Stimulated activated CD4-positive, alpha-beta T cell treated with anti-CD3 and anti-CD28 coated beads, TNF-alpha, amount 100 ng/mL, for 4 hours (primary cell): ENCODE results near the gene SEMA3B.
"Not testable (repeated sequence)": the region's sequence is repeated elsewhere in the genome, so short reads cannot be mapped to it uniquely, and the experiment has no call there.

Source experiments
- DNase-seq, 3 experiments: peaks; one replicate each; pipeline ENCODE4 v3.0.0-alpha.2; 2020; ENCODE audit warnings: low read depth in 3 of 3

The SEMA3B gene

DNA sequence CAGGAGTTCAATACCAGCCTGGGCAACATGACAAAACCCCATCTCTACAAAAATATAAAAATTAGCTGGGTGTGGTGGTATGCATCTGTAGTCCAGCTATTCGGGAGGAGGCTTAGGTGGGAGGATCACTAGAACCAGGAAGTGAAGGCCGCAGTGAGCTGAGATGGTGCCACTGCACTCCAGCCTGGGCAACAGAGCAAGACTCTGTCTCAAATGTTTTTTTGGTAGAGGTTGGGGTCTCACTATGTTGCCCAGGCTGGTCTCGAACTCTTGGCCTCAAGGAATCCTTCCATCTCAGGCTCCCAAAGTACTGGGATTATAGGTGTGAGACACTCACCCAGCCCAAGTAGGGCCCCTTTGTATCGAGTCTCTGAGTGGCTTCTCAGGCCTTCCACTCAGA, 25.1 kb downstream of the SEMA3B start:
- no peak for DNase-seq

- no peak for DNase-seq
Observed at GRCh38 chr3:50294492-50295403, 25.8 kb downstream of the SEMA3B start.

DNA sequence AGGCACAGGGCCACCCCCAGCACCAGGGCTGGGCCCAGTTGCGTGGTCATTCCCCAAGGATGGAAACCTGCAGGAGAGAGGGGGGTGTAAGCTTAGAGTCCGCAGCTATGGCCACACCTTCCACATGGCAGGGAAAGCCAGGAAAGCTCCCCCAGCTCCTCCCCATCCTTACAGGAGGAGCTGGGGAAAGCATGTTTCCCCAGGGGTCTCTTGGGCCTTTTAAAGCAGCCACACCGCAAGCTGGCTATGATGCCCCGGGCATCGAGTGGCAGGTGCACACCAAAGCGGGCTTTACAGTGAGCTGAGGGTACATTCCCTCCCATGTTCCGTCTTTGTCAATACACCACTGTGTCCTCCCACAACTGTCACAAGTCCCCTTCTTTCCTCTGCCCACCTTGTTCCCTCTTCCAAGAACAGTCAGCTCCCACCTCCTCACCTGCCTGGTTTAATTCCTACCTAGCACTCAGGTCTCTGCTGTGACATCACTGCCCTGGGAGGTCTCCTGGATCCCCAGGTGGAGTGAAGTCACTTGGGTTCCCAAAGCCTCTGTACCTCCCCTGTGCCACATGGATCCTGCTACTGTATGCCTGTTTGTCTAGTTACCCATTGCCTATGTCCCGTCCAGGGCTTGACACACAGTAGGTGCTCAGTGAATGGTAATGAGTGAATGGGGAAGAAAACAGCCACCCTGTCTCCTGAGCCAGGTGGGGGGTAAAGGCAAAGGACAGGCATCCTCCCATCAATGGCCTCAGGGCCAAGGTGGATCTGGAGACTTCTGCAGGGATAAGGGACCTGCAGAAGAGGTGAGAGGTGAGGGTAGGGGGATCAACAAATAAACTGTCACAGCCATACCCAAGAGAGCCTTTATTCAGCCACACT, 26.8 kb downstream of the SEMA3B start:
- DNase-seq: no peak

DNA sequence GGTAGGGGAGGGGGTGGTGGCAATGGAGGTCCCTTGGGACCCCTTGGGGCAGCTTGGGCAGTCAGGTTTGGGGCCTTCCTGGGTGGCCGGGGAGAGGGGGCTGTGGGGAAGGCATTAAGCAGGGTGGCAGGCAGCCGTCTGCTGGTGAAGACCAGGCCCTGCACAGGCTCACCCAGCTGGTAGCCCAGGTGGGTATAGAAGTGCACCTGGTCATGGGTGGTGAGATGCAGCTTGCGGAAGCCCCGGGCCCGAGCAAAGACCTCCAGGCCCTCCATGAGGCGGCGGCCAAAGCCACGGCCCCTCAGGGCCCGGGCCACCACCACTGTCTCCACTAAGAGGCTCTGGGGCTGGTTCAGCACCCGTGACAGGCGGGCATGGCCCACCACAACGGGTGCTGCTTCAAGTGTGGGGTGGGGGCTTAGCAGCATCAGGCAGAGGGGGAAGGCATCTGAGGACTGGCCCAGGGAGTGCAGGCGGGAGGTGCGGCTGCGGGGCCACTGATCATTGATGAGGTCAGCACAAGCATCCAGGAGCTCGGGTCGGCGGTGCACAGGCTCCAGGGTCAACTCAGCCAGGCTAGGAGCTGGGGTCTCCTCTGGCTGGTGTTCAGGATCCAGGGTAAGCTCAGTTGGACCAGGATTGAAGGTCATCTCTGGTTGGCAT, 27.9 kb downstream of the SEMA3B start:
- no peak for DNase-seq

- no peak for DNase-seq
Observed at GRCh38 chr3:50297384-50297775, 28.4 kb downstream of the SEMA3B start.

GRCh38 chr3:50297896-50298725, 29.2 kb downstream of the SEMA3B start:
- no peak for DNase-seq

GRCh38 chr3:50298836-50299637, 30.1 kb downstream of the SEMA3B start, which contains the start of the genes HYAL3 and NAA80:
HYAL3 (minus strand) TSS chr3:50299405; CDS start chr3:50295602, 3,803 bp downstream.
NAA80 (minus strand) TSS chr3:50299405; CDS start chr3:50297463, 1,942 bp downstream.
- peak; percentile 97 to 99 (median 98) for DNase-seq

GRCh38 chr3:50299638-50299928, 30.6 kb downstream of the SEMA3B start:
- DNase-seq: no peak

- no peak for DNase-seq
Observed at GRCh38 chr3:50299929-50300680, 31.2 kb downstream of the SEMA3B start.

GRCh38 chr3:50300681-50301254, 31.8 kb downstream of the SEMA3B start:
- DNase-seq: no peak

DNA sequence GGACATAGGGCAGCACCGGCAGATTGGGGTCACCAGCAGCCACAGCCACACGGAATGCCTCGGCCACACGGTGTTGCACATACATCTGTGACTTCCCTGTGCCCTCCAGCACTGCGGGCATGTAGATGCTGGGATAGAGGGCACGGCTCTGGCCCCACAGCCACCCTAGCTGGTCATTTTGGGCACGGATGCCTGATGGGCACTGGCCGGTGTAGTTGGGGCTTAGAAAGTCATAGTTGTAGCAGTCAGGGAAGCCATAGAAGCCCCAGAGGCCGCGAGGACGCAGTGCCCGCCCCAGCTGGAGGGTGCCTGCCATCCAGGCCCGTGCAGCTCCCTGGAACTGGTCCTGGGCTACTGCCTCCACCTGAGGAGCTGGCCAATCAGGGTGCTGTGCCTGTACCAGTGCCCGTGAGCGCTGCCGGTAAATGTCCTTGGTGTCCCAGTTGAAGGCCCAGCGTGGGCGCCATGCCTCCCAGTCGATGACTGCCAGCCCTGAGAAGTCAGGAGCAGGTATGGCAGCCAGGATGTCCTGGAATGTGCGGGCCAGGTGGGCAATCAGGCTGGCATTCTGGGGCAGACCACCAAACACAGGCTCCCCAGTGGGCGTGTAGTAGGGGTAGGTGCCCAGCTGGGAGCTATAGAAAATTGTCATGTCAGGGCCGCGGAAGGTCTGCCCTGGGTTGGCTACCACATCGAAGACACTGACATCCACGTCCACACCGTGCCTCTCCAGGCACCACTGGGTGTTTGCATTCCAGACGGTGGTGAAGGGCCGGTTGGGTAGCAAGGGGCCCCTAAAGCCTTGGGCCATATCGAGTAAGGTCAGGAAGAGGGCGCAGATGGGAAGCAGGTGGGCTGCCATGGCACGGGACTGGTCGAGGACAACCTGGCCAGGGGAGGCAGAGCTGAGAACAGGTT, 33.4 kb downstream of the SEMA3B start:
- no peak for DNase-seq

DNA sequence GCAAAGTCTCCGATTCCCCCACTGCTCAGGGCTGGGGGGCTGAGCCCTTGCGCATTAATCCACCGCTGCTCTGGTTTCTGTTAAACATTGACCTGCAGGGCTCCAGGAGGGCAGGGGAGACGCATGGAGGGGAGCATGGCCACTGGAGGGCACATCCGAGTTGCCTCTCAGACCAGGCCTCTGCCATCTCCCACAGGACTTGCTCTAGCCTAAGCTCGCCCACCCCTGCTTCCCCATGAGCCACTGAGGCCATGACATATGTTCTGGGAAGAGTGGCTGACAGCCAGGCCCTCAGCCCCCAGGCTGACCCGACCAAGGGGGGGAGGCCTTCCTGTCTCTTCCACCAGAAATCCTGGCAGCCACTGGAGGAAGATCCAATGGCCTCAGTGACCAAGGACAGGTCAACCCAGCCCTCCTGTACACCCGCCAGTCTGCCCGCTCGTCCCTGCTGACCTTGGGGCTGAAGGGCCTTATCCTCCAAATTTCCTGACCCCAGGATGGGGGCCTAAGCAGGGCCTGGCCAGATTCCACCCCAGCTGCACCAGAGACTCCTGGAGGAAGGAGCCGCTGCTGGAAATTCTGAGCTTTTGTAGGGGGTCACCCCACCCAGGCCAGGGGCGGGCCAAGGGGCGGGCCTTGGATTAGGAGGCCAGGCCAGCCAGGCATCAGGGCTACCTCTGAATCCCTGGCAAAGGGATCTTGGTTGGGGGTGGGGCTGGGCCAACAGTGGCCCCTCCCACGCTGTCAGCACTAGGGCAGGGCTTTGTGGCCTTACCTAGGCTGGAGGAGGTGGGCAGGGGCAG, 34.3 kb downstream of the SEMA3B start, which contains the start of gene HYAL1:
Gene HYAL1 (minus strand): TSS at position 562 of the 803 bp plus-strand sequence. CDS start 618 bp downstream, outside the sequence.
- no peak for DNase-seq

DNA sequence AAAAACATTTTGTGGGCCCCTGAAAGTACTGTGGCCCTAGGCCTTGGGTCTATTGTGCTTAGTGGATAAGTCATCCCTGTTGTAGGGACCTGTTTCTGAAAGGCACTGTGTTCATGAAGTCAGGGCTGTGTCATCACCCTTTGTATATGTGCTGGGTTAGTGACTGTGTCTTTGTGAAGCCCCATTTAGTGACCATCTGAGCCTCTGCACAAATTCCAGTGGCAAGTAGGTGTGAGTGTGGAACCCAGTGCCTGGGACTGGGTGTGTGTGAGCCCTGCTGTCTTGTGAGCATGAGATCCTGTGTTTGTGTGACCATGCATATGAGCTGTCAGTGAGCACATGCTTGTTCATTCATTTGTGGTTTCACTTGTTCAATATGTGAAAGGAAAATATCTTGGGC, 35.7 kb downstream of the SEMA3B start:
- no peak for DNase-seq

DNA sequence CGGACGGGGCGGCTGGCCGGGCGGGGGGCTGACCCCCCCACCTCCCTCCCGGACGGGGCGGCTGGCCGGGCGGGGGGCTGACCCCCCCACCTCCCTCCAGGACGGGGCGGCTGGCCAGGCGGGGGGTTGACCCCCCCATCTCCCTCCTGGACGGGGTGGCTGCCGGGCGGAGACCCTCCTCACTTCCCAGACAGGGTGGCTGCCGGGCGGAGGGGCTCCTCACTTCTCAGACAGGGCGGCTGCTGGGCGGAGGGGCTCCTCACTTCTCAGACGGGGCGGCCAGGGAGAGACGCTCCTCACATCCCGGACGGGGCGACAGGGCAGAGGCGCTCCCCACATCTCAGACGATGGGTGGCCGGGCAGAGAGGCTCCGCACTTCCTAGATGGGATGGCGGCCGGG, 43.1 kb downstream of the SEMA3B start:
- DNase-seq: not testable (repeated sequence)

- DNase-seq: no peak
Observed at GRCh38 chr3:50314342-50314741, 45.4 kb downstream of the SEMA3B start.

GRCh38 chr3:50314816-50315215, 45.9 kb downstream of the SEMA3B start:
- no peak for DNase-seq

DNA sequence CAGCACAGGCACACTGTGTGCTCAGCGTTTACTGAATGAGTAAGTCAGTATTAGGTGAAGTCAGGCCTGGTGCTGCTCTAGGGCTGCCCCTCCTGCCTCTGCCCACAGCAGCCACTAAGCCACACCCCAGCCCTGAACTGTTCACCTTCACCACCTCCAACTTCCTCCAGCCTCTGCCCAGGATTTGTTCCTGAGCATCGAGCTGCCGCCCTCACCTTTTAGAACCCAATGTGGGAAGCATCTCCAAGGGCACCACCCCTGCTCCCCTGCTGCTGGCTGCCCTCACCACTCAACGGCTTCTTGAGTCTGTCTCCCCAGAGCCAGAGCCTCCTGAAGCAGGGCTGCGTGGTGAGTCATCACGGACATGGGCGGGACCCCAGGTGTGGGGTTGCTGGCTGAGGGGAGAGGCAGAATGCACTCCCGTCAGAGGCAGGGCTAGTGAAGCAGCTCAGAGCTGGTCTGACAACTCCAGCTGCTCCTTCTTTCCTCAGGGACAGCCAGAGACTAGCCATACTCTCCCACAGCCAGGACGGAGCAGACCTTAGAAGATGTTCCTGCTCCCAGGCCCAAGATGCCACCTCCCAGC, 47.8 kb downstream of the SEMA3B start:
- DNase-seq: peak in 1 of 3 experiments; percentile 62
